Stimulated activated CD4-positive, alpha-beta T cell treated with anti-CD3 and anti-CD28 coated beads, Interleukin-2, amount 100 ng/mL, for 24 hours (primary cell): ENCODE data around the gene HOXD3.
A peak's percentile ranks its signal among the peaks of the same experiment; 100 is the strongest.

ENCODE experiments used
- DNase-seq, 2 donors: peaks; one replicate each; pipeline ENCODE4 v3.0.0-alpha.2; 2020

The HOXD3 gene

DNA sequence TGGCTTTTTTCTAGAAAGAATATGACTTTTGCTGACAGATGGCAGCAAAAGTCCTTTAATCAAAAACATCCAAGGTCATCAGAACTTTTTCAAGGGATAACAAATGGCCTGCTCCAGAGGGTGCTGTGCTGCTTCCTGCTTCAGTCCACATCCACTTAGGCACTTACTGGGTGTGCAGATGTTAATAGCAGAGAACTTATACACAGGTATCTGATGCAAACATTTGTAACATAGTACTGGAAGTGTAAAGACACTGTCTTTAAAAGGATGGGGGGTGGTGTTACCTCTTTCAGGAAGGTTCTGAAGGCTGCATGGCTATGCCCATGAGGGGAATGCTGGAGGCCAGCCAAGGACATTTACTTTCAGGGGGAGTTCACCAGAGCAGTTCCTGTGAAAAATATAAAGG is 22.1 kb upstream of the HOXD3 start:
- DNase-seq = no peak

- DNase-seq = no peak
Observed at GRCh38 chr2:176136374-176137251, 20.5 kb upstream of the HOXD3 start.

GRCh38 chr2:176137252-176137580 is 19.9 kb upstream of the HOXD3 start:
- no peak for DNase-seq

GRCh38 chr2:176137906-176138305 is 19.2 kb upstream of the HOXD3 start:
- no peak for DNase-seq

- no peak for DNase-seq
Observed at GRCh38 chr2:176138526-176138922, 18.6 kb upstream of the HOXD3 start.

DNA sequence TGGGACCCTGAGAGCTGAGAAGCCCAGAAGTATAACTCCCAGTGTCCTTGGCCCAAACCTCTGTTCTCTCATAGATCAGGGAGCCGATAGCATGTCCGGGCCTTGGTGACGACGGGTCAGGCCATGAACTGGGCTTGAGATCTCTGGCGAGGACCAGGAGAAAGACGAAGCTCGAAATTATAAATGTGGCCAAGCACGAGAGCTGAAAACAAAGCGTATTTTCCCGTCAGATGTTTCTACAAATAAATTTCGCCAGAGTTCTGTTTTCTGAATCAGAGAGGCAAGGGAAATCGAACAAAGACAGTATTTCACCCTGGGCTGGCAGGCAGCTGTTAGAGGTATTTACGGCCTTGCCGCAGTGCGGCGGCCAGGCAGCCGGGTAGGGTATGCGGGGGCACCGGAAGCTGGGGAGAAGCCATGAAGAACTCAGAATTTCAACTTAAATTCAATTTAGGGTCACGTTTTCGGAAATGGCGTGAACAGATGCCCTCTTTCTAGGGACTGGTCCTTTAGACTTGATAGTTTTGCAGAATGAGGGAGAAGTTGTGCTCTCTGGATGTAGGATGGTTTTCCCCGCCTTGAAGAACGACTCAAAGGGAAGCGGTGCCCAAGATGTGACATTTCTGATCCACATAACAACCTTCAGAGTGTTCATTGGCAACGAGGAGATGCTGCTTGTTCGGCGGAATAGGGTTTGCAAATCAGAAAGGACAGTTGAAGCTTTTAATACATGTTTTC is 18.0 kb upstream of the HOXD3 start:
- DNase-seq = no peak

- DNase-seq = no peak
Observed at GRCh38 chr2:176139661-176140512, 17.2 kb upstream of the HOXD3 start.

GRCh38 chr2:176140513-176141317 is 16.4 kb upstream of the HOXD3 start:
- DNase-seq = peak; percentile 56 to 78

DNA sequence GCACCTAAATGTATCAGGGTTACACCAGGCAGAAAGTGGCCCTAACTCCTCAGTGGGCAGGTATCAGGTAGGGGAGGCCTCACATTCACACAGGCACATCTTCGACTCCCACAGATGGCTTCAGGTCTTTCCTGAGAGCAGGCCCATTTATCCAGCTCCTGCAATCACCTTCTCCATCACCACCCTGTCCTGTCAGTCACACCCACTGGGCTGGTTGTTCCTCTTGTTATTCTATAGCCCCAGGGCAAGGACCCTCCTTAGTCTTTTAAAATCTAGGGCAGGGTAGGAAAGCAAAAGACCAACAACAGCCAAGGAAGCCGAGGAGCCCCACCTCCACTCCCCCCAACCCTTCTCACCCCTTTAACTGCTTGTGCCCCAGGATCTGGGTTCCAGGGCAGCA is 14.8 kb upstream of the HOXD3 start:
- no peak for DNase-seq

GRCh38 chr2:176145085-176145969 is 11.8 kb upstream of the HOXD3 start:
- no peak for DNase-seq

GRCh38 chr2:176146101-176146500 is 11.0 kb upstream of the HOXD3 start:
- DNase-seq = no peak

DNA sequence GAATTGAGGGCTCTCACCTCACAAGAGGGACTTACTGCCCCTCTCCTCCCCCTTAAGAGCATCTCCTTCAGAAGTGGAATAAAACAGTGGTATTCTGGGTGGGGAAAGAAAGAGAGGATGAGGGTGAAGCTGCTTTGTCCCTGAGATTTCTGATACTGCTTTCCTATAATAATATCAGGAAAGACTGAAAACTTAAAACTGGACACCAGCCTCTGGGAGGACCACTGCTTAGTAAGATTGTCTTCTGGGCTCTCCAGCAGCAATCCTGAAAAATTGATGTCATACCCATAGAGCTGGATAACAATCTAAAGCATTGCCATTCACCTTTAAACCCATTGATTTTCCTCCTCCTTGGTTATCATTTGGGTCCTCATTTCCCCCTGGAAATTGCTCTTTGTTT is 10.5 kb upstream of the HOXD3 start:
- DNase-seq = no peak

GRCh38 chr2:176147210-176147799 is 9.8 kb upstream of the HOXD3 start:
- DNase-seq = no peak

- no peak for DNase-seq
Observed at GRCh38 chr2:176147800-176148496, 9.2 kb upstream of the HOXD3 start.

DNA sequence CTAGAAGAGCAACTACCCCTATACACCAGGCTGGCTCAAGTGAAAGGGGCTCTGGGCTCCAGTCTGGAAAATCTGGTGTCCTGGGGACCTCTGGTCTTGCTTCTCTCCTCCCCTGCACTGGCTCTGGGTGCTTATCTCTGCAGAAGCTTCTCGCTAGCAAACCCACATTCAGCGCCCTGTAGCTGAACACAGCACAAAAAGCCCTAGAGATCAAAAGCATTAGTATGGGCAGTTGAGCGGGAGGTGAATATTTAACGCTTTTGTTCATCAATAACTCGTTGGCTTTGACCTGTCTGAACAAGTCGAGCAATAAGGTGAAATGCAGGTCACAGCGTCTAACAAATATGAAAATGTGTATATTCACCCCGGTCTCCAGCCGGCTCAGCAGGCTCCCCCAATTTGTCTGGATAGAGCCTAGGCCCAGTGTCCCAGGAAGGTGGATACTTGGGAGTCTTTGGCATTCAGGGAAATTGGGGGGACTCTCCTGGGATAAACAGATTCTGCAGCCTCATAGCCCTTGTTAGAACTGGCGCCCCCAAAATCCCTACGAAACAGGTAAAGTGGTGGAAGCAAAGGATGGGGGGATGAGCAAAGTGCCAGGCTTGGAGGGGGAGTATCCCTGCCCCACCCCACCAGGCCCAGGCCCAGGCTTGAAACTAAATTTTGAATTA is 8.2 kb upstream of the HOXD3 start:
- DNase-seq = no peak

- no peak for DNase-seq
Observed at GRCh38 chr2:176149481-176149938, 7.6 kb upstream of the HOXD3 start.

DNA sequence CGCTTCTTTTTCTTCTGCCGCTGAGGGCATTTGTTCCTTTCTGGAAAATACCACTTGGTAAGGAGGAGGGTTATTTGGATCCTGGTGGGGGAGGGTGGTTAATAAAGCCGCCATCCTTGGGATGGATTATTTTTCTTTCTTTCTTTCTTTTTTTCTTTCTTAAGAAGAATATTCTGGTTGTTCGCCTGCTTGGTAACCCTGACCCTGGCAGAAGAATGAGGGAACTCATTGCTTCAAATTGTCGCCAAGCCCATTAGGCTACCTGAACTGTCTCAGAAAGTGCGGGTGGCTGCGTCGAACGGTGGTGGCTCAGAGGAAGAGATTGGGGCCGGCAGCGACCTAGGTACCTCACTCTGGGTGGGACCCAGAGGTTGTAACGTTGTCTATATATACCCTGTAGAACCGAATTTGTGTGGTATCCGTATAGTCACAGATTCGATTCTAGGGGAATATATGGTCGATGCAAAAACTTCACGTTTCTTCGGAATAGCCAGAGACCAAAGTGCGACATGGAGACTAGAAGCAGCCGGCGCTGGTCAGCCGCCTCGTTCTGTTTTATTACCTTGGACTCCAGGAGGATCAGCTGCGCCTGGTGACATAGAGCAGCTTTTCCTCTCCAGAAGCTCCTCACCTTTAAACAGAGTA is 7.0 kb upstream of the HOXD3 start:
- no peak for DNase-seq

DNA sequence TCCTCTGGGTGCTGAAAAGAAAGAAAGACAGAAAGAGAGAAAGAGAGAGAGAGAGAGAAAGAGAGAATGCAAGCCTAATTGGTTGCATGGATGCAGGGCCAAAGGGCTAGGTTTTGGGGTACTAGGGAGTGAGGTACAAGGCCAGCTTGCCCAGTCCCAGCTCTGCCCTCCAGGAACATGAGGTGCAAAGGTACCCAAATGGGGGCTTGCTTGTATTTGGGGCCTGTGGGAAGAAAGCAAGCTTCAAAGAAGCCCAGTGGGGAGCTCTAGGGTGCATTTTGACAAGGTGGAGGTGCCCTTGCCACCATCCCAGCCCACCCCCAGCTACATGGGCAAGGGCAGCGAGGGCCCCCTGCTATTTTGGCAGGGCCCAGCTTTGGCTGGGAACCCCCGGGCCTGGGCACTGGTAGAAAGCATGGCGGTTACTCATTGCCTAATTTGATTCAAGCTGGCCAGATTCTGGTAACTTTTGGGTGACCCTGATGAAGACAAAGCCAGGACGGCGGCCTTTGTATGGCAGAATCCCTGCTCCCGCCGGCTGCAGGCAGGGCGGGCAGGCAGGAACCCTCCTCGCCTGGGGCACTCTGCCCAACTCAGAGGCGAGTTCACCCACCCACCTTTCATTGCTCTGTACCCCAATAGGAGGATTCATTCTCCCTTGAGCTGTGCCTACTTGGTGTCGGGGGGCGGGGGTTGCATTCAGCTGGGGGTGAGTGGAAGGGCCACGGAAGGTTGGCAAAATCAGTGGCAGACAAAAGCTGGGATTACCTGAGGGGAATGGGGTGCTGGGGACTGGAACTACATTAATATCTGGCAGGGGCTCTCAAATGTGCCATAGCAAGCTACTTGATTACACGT is 6.3 kb upstream of the HOXD3 start:
- no peak for DNase-seq
